SK-N-SH (cell line): Measurements from ENCODE around the gene ILDR1. TPM values are rescaled to one million over a fixed set of nuclear protein-coding genes. Genes with fewer than 3 reads are reported as not detected.
"Not testable (repeated sequence)": the region's sequence is repeated elsewhere in the genome, so short reads cannot be mapped to it uniquely, and the experiment has no call there.

Experiments used
- CTCF ChIA-PET: fragments of 300-600, 350-600 bp; formaldehyde crosslinking; extraction: SDS; loops from one replicate; lab custom pipeline; 2021; lab: Yijun Ruan, JAX
- POLR2A ChIA-PET: fragments of 350-600 bp; sonication (Branson Sonifier 250); formaldehyde crosslinking; extraction: SDS; loops from one replicate; lab custom pipeline; 2020; ENCODE audit warnings: antibody characterized with exemption, inconsistent platforms; lab: Yijun Ruan, JAX
- DNase-seq: peaks from one replicate; pipeline ENCODE4 v3.0.0; 2012
- H2AFZ ChIP-seq: fragments of 200-600 bp; sonication (generic); 2 replicates; pipeline ENCODE4 v1.8.1; 2016; ENCODE audit warnings: antibody characterized with exemption, mild to moderate bottlenecking, low read depth
- H3F3A ChIP-seq: fragments of 200-600 bp; sonication (generic); replicated peaks from 2 replicates; pipeline ENCODE3; 2016; ENCODE audit warnings: antibody characterized with exemption, mild to moderate bottlenecking; ENCODE audit not compliant: insufficient read depth
- H3K27ac ChIP-seq, 2 experiments: fragments of 200-500 bp in 1 of 2; fragments of 200-600 bp in 1 of 2; sonication (Bioruptor generic) in 1 of 2; sonication (generic), shearing (Covaris generic) in 1 of 2; 2 replicates each; pipeline versions ENCODE4 v1.5.1 to v1.6.1; 2014 to 2016; ENCODE audit warnings: low read depth in 2 of 2, inconsistent platforms in 1 of 2, low read length in 1 of 2, mild to moderate bottlenecking in 1 of 2, mixed read lengths in 1 of 2
- H3K27me3 ChIP-seq: fragments of 200-600 bp; sonication (generic), shearing (Covaris generic); 2 replicates; pipeline ENCODE4 v1.6.1; 2016; ENCODE audit warnings: mixed run types; ENCODE audit not compliant: insufficient read depth
- H3K36me3 ChIP-seq, 2 experiments: fragments of 200-500 bp in 1 of 2; fragments of 200-600 bp in 1 of 2; sonication (Bioruptor generic) in 1 of 2; sonication (generic) in 1 of 2; replicated peaks in 1 of 2; 2 replicates each; pipeline versions ENCODE3 to v1.5.1; 2014 to 2016; ENCODE audit warnings: low read length in 1 of 2, mild to moderate bottlenecking in 1 of 2; ENCODE audit not compliant: insufficient read depth in 2 of 2, control insufficient read depth in 1 of 2
- H3K4me1 ChIP-seq, 2 experiments: fragments of 200-500 bp in 1 of 2; fragments of 200-600 bp in 1 of 2; sonication (Bioruptor generic) in 1 of 2; sonication (generic), shearing (Covaris generic) in 1 of 2; 2 replicates each; pipeline versions ENCODE4 v1.5.1 to v1.6.1; 2014 to 2016; ENCODE audit warnings: low read depth in 1 of 2, low read length in 1 of 2, mixed run types in 1 of 2; ENCODE audit not compliant: insufficient read depth in 2 of 2, control insufficient read depth in 1 of 2
- H3K4me2 ChIP-seq: fragments of 200-600 bp; sonication (generic), shearing (Covaris generic); 2 replicates; pipeline ENCODE4 v1.6.1; 2017; ENCODE audit warnings: mixed run types
- H3K4me3 ChIP-seq, 2 experiments: fragments of 200-500 bp in 1 of 2; fragments of 200-600 bp in 1 of 2; sonication (Bioruptor generic) in 1 of 2; sonication (generic), shearing (Covaris generic) in 1 of 2; 2 replicates each; pipeline versions ENCODE4 v1.5.1 to v1.8.1; 2014 to 2016; ENCODE audit warnings: low read depth in 2 of 2, inconsistent platforms in 1 of 2, low read length in 1 of 2, mild to moderate bottlenecking in 1 of 2, mixed read lengths in 1 of 2, moderate library complexity in 1 of 2
- H3K79me2 ChIP-seq: fragments of 200-600 bp; sonication (generic); 2 replicates; pipeline ENCODE4 v1.8.1; 2017; ENCODE audit warnings: mild to moderate bottlenecking; ENCODE audit not compliant: insufficient read depth
- H3K9ac ChIP-seq: fragments of 200-600 bp; sonication (generic); 2 replicates; pipeline ENCODE4 v1.6.1; 2017; ENCODE audit warnings: mixed run types
- H3K9me2 ChIP-seq: fragments of 200-600 bp; sonication (generic); 2 replicates; pipeline ENCODE4 v1.6.1; 2017; ENCODE audit warnings: mixed run types
- H3K9me3 ChIP-seq: fragments of 200-600 bp; sonication (generic); 2 replicates; pipeline ENCODE4 v1.6.1; 2017; ENCODE audit warnings: mixed run types, mild to moderate bottlenecking, moderate library complexity
- H4K20me1 ChIP-seq: fragments of 200-600 bp; sonication (generic); 2 replicates; pipeline ENCODE4 v1.6.1; 2017; ENCODE audit warnings: mild to moderate bottlenecking, mixed run types; ENCODE audit not compliant: insufficient read depth
- EZH2phosphoT487 ChIP-seq: fragments of 200-600 bp; sonication (generic); IDR thresholded peaks from 2 replicates; pipeline ENCODE4 v1.6.1; 2017; ENCODE audit warnings: low read depth, mixed run types, mild to moderate bottlenecking, antibody characterized with exemption, moderate library complexity, borderline replicate concordance
- FOSL2 ChIP-seq: IDR thresholded peaks from 2 replicates; pipeline ENCODE4 v1.4.0; 2012; ENCODE audit warnings: low read depth, mild to moderate bottlenecking, moderate library complexity, borderline replicate concordance
- FOXM1 ChIP-seq: IDR thresholded peaks from 2 replicates; pipeline ENCODE4 v1.4.0; 2012; ENCODE audit warnings: low read depth, mild to moderate bottlenecking
- GATA2 ChIP-seq: sonication (generic); formaldehyde crosslinking; IDR thresholded peaks from 2 replicates; pipeline ENCODE4 v1.5.0; 2020; ENCODE audit warnings: mild to moderate bottlenecking, missing genetic modification reagents
- MAX ChIP-seq: IDR thresholded peaks from 2 replicates; pipeline ENCODE4 v1.4.0; 2012; ENCODE audit warnings: low read depth
- MEF2A ChIP-seq: IDR thresholded peaks from 2 replicates; pipeline ENCODE4 v1.4.0; 2012; ENCODE audit warnings: low read depth, borderline replicate concordance
- RAD21 ChIP-seq: IDR thresholded peaks from 2 replicates; pipeline ENCODE4 v1.6.1; 2012; ENCODE audit warnings: mild to moderate bottlenecking, low read length
- RFX5 ChIP-seq: IDR thresholded peaks from 2 replicates; pipeline ENCODE4 v1.6.1; 2012; ENCODE audit warnings: mild to moderate bottlenecking, improper control_type of control experiment, low read length
- SMC3 ChIP-seq: IDR thresholded peaks from 2 replicates; pipeline ENCODE4 v1.6.1; 2012; ENCODE audit warnings: low read depth, low read length, improper control_type of control experiment
- WGBS: methylation state at CpG from one replicate; pipeline ENCODE4 v1.1.6; 2017; ENCODE audit warnings: low lambda C conversion rate; 5-methylcytosine and 5-hydroxymethylcytosine counted together
- polyA plus RNA-seq, 3 experiments: library from polyadenylated mRNA; depleted of rRNA; stranded (reverse); fragments of >200 nt; gene quantifications; 2 replicates each; pipeline ENCODE4 v1.2.3, GENCODE V29; 2012

ILDR1 gene
- polyA plus RNA-seq, 1 of the 3 experiments (the other 2 are of a cell fraction), result 0.02 TPM

GRCh38 chr3:122052968-122053367 lies 30.9 kb upstream of the ILDR1 start:
- no peak for DNase-seq
- Histone ChIP-seq H3K9ac (no peak overlapping the region), H3K9me2 (no peaks in the 10 kb centered on the region), H3K4me3 (no peak overlapping the region), H4K20me1 (no peaks in the 10 kb centered on the region), H3K27ac (no peak overlapping the region), H3K4me1 (no peaks in the 10 kb centered on the region), H3K9me3 (no peaks in the 10 kb centered on the region), H2AFZ (no peak overlapping the region), H3K4me2 (no peak overlapping the region), H3K36me3 (no peaks in the 10 kb centered on the region), H3K27me3 (peaks cover 5% of the 10 kb centered on the region; the same call in 1 of the 2 replicates), H3K79me2 (no peaks in the 10 kb centered on the region), H3F3A (no peaks in the 10 kb centered on the region)
- TF ChIP-seq RFX5 (no peak), GATA2 (no peak), MAX (no peak), FOSL2 (no peak), SMC3 (no peak), EZH2phosphoT487 (no peak), MEF2A (no peak), FOXM1 (no peak), RAD21 (no peak)
- ChIA-PET CTCF (no interaction called here), POLR2A (no interaction called here)
- WGBS, result 3% methylated on average over 3 of the region's 3 CpGs

DNA sequence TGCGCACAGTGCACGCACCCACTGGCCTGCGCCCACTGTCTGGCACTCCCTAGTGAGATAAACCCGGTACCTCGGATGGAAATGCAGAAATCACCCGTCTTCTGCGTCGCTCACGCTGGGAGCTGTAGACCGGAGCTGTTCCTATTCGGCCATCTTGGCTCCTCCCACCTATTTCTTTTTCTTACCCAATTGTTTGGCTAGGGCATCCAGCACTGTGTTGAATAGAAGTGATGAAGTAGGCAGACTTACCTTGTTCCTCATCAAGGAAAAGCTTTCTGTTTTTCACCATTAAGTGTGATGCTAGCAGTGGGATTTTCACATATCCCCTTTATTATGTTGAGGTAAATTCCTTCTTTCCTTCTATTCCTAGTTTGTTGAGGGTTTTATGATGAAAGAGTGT lies 25.7 kb upstream of the ILDR1 start:
- peak overlapping the region; percentile 33 to 44; a peak in 3 of 4 replicates for H3K4me3 ChIP-seq
- DNase-seq, H3K4me1 ChIP-seq, POLR2A ChIA-PET, H3K36me3 ChIP-seq, H3K79me2 ChIP-seq, H4K20me1 ChIP-seq, H3K9ac ChIP-seq, H3K9me3 ChIP-seq, H3K27me3 ChIP-seq, H3K27ac ChIP-seq, CTCF ChIA-PET, H3F3A ChIP-seq, H3K9me2 ChIP-seq: not testable (repeated sequence)
- 13% methylated on average over 6 of the region's 11 CpGs for WGBS
- H3K4me2 ChIP-seq, result peak overlapping the region; percentile 44
- H2AFZ ChIP-seq, result peak overlapping the region; percentile 35; the same call in 1 of the 2 replicates

GRCh38 chr3:122047296-122047695 lies 25.2 kb upstream of the ILDR1 start:
- WGBS, result no CpG with 5 or more reads among the region's 16 CpGs
- H3F3A ChIP-seq, H3K27ac ChIP-seq, POLR2A ChIA-PET, H3K9me3 ChIP-seq, DNase-seq, CTCF ChIA-PET, H4K20me1 ChIP-seq, H3K27me3 ChIP-seq, H3K9ac ChIP-seq, H3K79me2 ChIP-seq, H3K4me1 ChIP-seq, H3K36me3 ChIP-seq, H2AFZ ChIP-seq, H3K9me2 ChIP-seq, H3K4me2 ChIP-seq: not testable (repeated sequence)
- peak overlapping the region in 1 of 2 experiments; percentile 33; a peak in 3 of 4 replicates for H3K4me3 ChIP-seq
